GM18861 (cell line): ENCODE measurements around the gene RNF138.
"Not testable (repeated sequence)": the region's sequence is repeated elsewhere in the genome, so short reads cannot be mapped to it uniquely, and the experiment has no call there.

Source experiments
- ATAC-seq: cut with Tn5 transposase; IDR thresholded peaks from one replicate; pipeline ENCODE4 v1.9.1; 2021; ENCODE audit not compliant: unreplicated experiment

Gene RNF138

GRCh38 chr18:32167980-32168730 is 76.5 kb downstream of the RNF138 start:
- no peak for ATAC-seq

DNA sequence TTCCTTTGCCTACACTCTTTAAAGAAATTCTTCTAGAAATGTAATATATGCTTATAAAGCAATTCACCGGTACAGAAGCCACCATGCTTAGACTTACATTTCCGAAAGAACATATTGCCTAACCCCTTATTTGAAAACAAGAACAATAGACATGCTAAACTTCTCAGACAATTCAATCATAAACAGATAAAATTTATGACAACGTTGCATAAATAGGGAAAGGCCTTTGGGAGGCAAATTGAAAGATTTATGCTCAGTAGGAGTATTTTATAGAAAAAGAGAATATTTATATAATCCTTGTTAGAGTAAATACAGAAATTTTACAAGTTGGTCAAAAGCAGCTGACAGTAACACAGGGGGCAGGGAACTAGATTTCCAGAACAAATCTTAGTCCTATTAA is 82.0 kb downstream of the RNF138 start:
- no peak for ATAC-seq

- no peak for ATAC-seq
Measured at GRCh38 chr18:32174719-32175118, 83.0 kb downstream of the RNF138 start.

DNA sequence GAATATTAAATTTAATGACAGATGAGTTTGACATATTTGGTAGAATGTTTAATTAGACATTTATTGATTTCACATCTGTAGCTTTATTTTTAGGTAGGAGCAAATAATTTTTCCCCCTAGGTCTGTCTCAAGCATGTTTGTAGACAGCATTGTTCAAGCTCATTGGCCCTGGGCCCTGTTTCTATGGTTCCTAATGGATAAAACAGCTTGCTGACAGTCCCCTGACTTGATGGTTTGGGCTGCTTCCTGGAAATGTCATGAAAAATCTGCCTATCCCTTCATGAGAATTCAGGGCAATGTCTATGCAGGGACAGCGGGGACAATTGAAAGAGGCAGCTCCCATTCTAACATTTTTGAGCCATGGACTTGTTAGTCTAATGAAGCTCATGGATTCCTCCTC is 83.6 kb downstream of the RNF138 start:
- ATAC-seq, result no peak

DNA sequence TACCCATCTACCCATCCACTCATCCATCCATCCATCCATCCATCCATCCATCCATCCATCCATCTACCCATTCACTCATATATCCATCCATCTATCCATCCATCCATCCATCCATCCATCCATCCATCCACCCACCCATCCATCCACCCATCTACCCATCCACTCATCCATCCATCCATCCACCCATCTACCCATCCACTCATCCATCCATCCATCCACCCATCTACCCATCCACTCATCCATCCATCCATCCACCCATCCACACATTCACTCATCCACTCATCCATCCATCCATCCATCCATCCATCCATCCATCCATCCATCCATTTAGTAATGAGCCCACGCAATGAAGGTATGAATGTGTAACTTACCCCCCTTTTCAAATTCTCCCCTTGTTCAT is 85.1 kb downstream of the RNF138 start:
- ATAC-seq, result not testable (repeated sequence)

DNA sequence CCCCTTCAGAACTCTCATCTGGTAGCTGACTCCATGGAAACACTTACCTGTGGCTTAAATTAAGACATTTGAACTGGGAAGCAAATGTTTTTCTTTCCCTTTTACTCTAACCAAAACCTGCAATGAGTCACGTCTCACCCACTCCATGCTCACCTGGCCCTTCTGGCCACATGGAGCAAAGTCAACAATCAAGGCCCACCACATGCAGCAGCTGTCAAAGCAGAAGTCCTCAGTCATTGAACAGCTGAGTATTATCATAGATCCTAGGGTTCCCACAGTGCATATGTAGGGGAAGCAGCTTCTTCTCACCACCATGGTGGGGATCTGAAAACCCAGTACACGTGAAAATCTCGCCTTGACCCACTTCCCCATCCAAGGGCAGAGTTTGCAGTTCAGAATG is 85.9 kb downstream of the RNF138 start:
- ATAC-seq, result no peak
